ENCODE measurements around the gene RFX7.

The RFX7 gene

GRCh38 chr15:56228854-56229253, 14.8 kb downstream of the RFX7 start:
- TF ChIP-seq POLR2AphosphoS5 (IDR thresholded peaks at IDR 0.05; ENCODE audit: low read depth, low read length) (no peak), TAF1 (IDR thresholded peaks at IDR 0.05; ENCODE audit: low read depth, low read length) (no peak), PAX5 (IDR thresholded peaks at IDR 0.05; ENCODE audit: insufficient read depth, low read length, severe bottlenecking) (no peak), POLR2A (IDR thresholded peaks at IDR 0.05; ENCODE audit: low read depth, low read length) (no peak), POU2F2 (IDR thresholded peaks at IDR 0.05; ENCODE audit: low read depth, low read length) (no peak), SPI1 (IDR thresholded peaks at IDR 0.05; ENCODE audit: low read depth, low read length) (no peak)
- DNase-seq (ENCODE audit: insufficient read length, low spot score) (no peak), FAIRE-seq (no peak)

- FAIRE-seq (no peak), DNase-seq (ENCODE audit: insufficient read length, low spot score) (no peak)
- TF ChIP-seq SPI1 (IDR thresholded peaks at IDR 0.05; ENCODE audit: low read depth, low read length) = no peak
- no peak for TF ChIP-seq POLR2AphosphoS5 (IDR thresholded peaks at IDR 0.05; ENCODE audit: low read depth, low read length)
- no peak for TF ChIP-seq TAF1 (IDR thresholded peaks at IDR 0.05; ENCODE audit: low read depth, low read length)
- no peak for TF ChIP-seq POLR2A (IDR thresholded peaks at IDR 0.05; ENCODE audit: low read depth, low read length)
- no peak for TF ChIP-seq PAX5 (IDR thresholded peaks at IDR 0.05; ENCODE audit: insufficient read depth, low read length, severe bottlenecking)
- TF ChIP-seq POU2F2 (IDR thresholded peaks at IDR 0.05; ENCODE audit: low read depth, low read length) = no peak
Observed at GRCh38 chr15:56228352-56228751, 15.3 kb downstream of the RFX7 start.

- FAIRE-seq (no peak), DNase-seq (ENCODE audit: insufficient read length, low spot score) (no peak)
- TF ChIP-seq SPI1 (IDR thresholded peaks at IDR 0.05; ENCODE audit: low read depth, low read length) (no peak), POLR2AphosphoS5 (IDR thresholded peaks at IDR 0.05; ENCODE audit: low read depth, low read length) (no peak), TAF1 (IDR thresholded peaks at IDR 0.05; ENCODE audit: low read depth, low read length) (no peak), PAX5 (IDR thresholded peaks at IDR 0.05; ENCODE audit: insufficient read depth, low read length, severe bottlenecking) (no peak), POU2F2 (IDR thresholded peaks at IDR 0.05; ENCODE audit: low read depth, low read length) (no peak), POLR2A (IDR thresholded peaks at IDR 0.05; ENCODE audit: low read depth, low read length) (no peak)
Observed at GRCh38 chr15:56227780-56228179, 15.9 kb downstream of the RFX7 start.

- no peak for FAIRE-seq
- no peak for DNase-seq (ENCODE audit: insufficient read length, low spot score)
- TF ChIP-seq SPI1 (IDR thresholded peaks at IDR 0.05; ENCODE audit: low read depth, low read length) = no peak
- no peak for TF ChIP-seq POLR2AphosphoS5 (IDR thresholded peaks at IDR 0.05; ENCODE audit: low read depth, low read length)
- TF ChIP-seq TAF1 (IDR thresholded peaks at IDR 0.05; ENCODE audit: low read depth, low read length) = no peak
- TF ChIP-seq PAX5 (IDR thresholded peaks at IDR 0.05; ENCODE audit: insufficient read depth, low read length, severe bottlenecking) = no peak
- no peak for TF ChIP-seq POU2F2 (IDR thresholded peaks at IDR 0.05; ENCODE audit: low read depth, low read length)
- TF ChIP-seq POLR2A (IDR thresholded peaks at IDR 0.05; ENCODE audit: low read depth, low read length) = no peak
Observed at GRCh38 chr15:56227306-56227705, 16.4 kb downstream of the RFX7 start.

GRCh38 chr15:56225520-56225919, 18.2 kb downstream of the RFX7 start:
- FAIRE-seq (no peak), DNase-seq (ENCODE audit: insufficient read length, low spot score) (no peak)
- no peak for TF ChIP-seq POLR2A (IDR thresholded peaks at IDR 0.05; ENCODE audit: low read depth, low read length)
- TF ChIP-seq SPI1 (IDR thresholded peaks at IDR 0.05; ENCODE audit: low read depth, low read length) = no peak
- no peak for TF ChIP-seq PAX5 (IDR thresholded peaks at IDR 0.05; ENCODE audit: insufficient read depth, low read length, severe bottlenecking)
- TF ChIP-seq POU2F2 (IDR thresholded peaks at IDR 0.05; ENCODE audit: low read depth, low read length) = no peak
- TF ChIP-seq POLR2AphosphoS5 (IDR thresholded peaks at IDR 0.05; ENCODE audit: low read depth, low read length) = no peak
- TF ChIP-seq TAF1 (IDR thresholded peaks at IDR 0.05; ENCODE audit: low read depth, low read length) = no peak

- FAIRE-seq (no peak), DNase-seq (ENCODE audit: insufficient read length, low spot score) (no peak)
- no peak for TF ChIP-seq SPI1 (IDR thresholded peaks at IDR 0.05; ENCODE audit: low read depth, low read length)
- no peak for TF ChIP-seq PAX5 (IDR thresholded peaks at IDR 0.05; ENCODE audit: insufficient read depth, low read length, severe bottlenecking)
- TF ChIP-seq POLR2AphosphoS5 (IDR thresholded peaks at IDR 0.05; ENCODE audit: low read depth, low read length) = no peak
- TF ChIP-seq POLR2A (IDR thresholded peaks at IDR 0.05; ENCODE audit: low read depth, low read length) = no peak
- no peak for TF ChIP-seq POU2F2 (IDR thresholded peaks at IDR 0.05; ENCODE audit: low read depth, low read length)
- no peak for TF ChIP-seq TAF1 (IDR thresholded peaks at IDR 0.05; ENCODE audit: low read depth, low read length)
Observed at GRCh38 chr15:56222302-56222701, 21.4 kb downstream of the RFX7 start.

- FAIRE-seq (no peak), DNase-seq (ENCODE audit: insufficient read length, low spot score) (no peak)
- no peak for TF ChIP-seq TAF1 (IDR thresholded peaks at IDR 0.05; ENCODE audit: low read depth, low read length)
- TF ChIP-seq POU2F2 (IDR thresholded peaks at IDR 0.05; ENCODE audit: low read depth, low read length) = no peak
- TF ChIP-seq SPI1 (IDR thresholded peaks at IDR 0.05; ENCODE audit: low read depth, low read length) = no peak
- no peak for TF ChIP-seq POLR2A (IDR thresholded peaks at IDR 0.05; ENCODE audit: low read depth, low read length)
- no peak for TF ChIP-seq PAX5 (IDR thresholded peaks at IDR 0.05; ENCODE audit: insufficient read depth, low read length, severe bottlenecking)
- TF ChIP-seq POLR2AphosphoS5 (IDR thresholded peaks at IDR 0.05; ENCODE audit: low read depth, low read length) = no peak
Observed at GRCh38 chr15:56217341-56217740, 26.3 kb downstream of the RFX7 start.

- DNase-seq (ENCODE audit: insufficient read length, low spot score) (no peak), FAIRE-seq (no peak)
- TF ChIP-seq POU2F2 (IDR thresholded peaks at IDR 0.05; ENCODE audit: low read depth, low read length) = no peak
- TF ChIP-seq POLR2AphosphoS5 (IDR thresholded peaks at IDR 0.05; ENCODE audit: low read depth, low read length) = no peak
Observed at GRCh38 chr15:56215769-56216168, 27.9 kb downstream of the RFX7 start.

GRCh38 chr15:56211960-56212550, 31.6 kb downstream of the RFX7 start:
- no peak for DNase-seq (ENCODE audit: insufficient read length, low spot score)
- no peak for FAIRE-seq
- TF ChIP-seq POU2F2 (IDR thresholded peaks at IDR 0.05; ENCODE audit: low read depth, low read length) = no peak
- no peak for TF ChIP-seq POLR2AphosphoS5 (IDR thresholded peaks at IDR 0.05; ENCODE audit: low read depth, low read length)
- TF ChIP-seq SPI1 (IDR thresholded peaks at IDR 0.05; ENCODE audit: low read depth, low read length) = no peak
- no peak for TF ChIP-seq POLR2A (IDR thresholded peaks at IDR 0.05; ENCODE audit: low read depth, low read length)
- TF ChIP-seq PAX5 (IDR thresholded peaks at IDR 0.05; ENCODE audit: insufficient read depth, low read length, severe bottlenecking) = no peak
- TF ChIP-seq TAF1 (IDR thresholded peaks at IDR 0.05; ENCODE audit: low read depth, low read length) = no peak

- DNase-seq (ENCODE audit: insufficient read length, low spot score) = no peak
- no peak for TF ChIP-seq POU2F2 (IDR thresholded peaks at IDR 0.05; ENCODE audit: low read depth, low read length)
- no peak for TF ChIP-seq TAF1 (IDR thresholded peaks at IDR 0.05; ENCODE audit: low read depth, low read length)
- TF ChIP-seq PAX5 (IDR thresholded peaks at IDR 0.05; ENCODE audit: insufficient read depth, low read length, severe bottlenecking) = no peak
- TF ChIP-seq POLR2A (IDR thresholded peaks at IDR 0.05; ENCODE audit: low read depth, low read length) = no peak
- no peak for TF ChIP-seq POLR2AphosphoS5 (IDR thresholded peaks at IDR 0.05; ENCODE audit: low read depth, low read length)
- no peak for FAIRE-seq
Observed at GRCh38 chr15:56211064-56211463, 32.6 kb downstream of the RFX7 start.
